Chondrocyte (in vitro differentiated cells): ENCODE data around the gene CD300LD. TPM values are rescaled to one million over a fixed set of nuclear protein-coding genes. Genes with fewer than 3 reads are reported as not detected.

Experiments used
- DNase-seq: peaks from one replicate; pipeline ENCODE4 v3.0.0; 2021; ENCODE audit warnings: mixed read lengths, low spot score
- H3K27ac Mint-ChIP-seq: one replicate; pipeline ENCODE4 v1.8.0; 2021; ENCODE audit warnings: mild to moderate bottlenecking, moderate library complexity, mixed read lengths; ENCODE audit not compliant: unreplicated experiment
- H3K27me3 Mint-ChIP-seq: 2 replicates; pipeline ENCODE4 v1.8.0; 2021; ENCODE audit warnings: low read depth, mixed read lengths
- H3K36me3 Mint-ChIP-seq: 2 replicates; pipeline ENCODE4 v1.8.0; 2021; ENCODE audit warnings: low read depth, mixed read lengths
- H3K4me1 Mint-ChIP-seq: 2 replicates; pipeline ENCODE4 v1.8.0; 2021; ENCODE audit warnings: low read depth, mild to moderate bottlenecking, mixed read lengths
- H3K4me3 Mint-ChIP-seq: one replicate; pipeline ENCODE4 v1.8.0; 2021; ENCODE audit warnings: mild to moderate bottlenecking, moderate library complexity, mixed read lengths; ENCODE audit not compliant: unreplicated experiment
- H3K9me3 Mint-ChIP-seq: 2 replicates; pipeline ENCODE4 v1.8.0; 2021; ENCODE audit warnings: low read depth, mixed read lengths
- CTCF ChIP-seq: fragments of 200-600 bp; sonication (generic); IDR thresholded peaks from 2 replicates; pipeline ENCODE4 v1.5.0; 2021; ENCODE audit warnings: antibody characterized with exemption, mild to moderate bottlenecking, moderate library complexity
- total RNA-seq: library from RNA; stranded (reverse); gene quantifications from 3 replicates; pipeline ENCODE4 v1.2.1, GENCODE V29; 2021

CD300LD gene
- total RNA-seq, 1 donor from 2014 or later: not detected

- Mint-ChIP-seq H3K36me3 (no peaks in the 10 kb centered on the region), H3K27me3 (peaks cover 45% of the 10 kb centered on the region), H3K27ac (no peak overlapping the region), H3K4me3 (no peak overlapping the region), H3K4me1 (no peaks in the 10 kb centered on the region), H3K9me3 (no peaks in the 10 kb centered on the region)
- no peak for TF ChIP-seq CTCF
- no peak for DNase-seq
Measured at GRCh38 chr17:74599023-74599399, 6.9 kb upstream of the CD300LD start.

- TF ChIP-seq CTCF: no peak
- Mint-ChIP-seq H3K36me3 (no peaks in the 10 kb centered on the region), H3K4me1 (no peaks in the 10 kb centered on the region), H3K27ac (no peak overlapping the region), H3K4me3 (no peak overlapping the region), H3K27me3 (peaks cover 45% of the 10 kb centered on the region), H3K9me3 (no peaks in the 10 kb centered on the region)
- DNase-seq: no peak
Measured at GRCh38 chr17:74598346-74599022, 6.4 kb upstream of the CD300LD start.

GRCh38 chr17:74597069-74597790 lies 5.1 kb upstream of the CD300LD start:
- Mint-ChIP-seq H3K27me3 (peaks cover 42% of the 10 kb centered on the region), H3K4me1 (peaks cover 8% of the 10 kb centered on the region), H3K4me3 (no peak overlapping the region), H3K27ac (no peak overlapping the region), H3K36me3 (no peaks in the 10 kb centered on the region), H3K9me3 (no peaks in the 10 kb centered on the region)
- no peak for DNase-seq
- no peak for TF ChIP-seq CTCF

GRCh38 chr17:74595037-74595750 lies 3.1 kb upstream of the CD300LD start:
- H3K27me3 Mint-ChIP-seq: peaks cover 33% of the 10 kb centered on the region
- H3K4me1 Mint-ChIP-seq: peaks cover 9% of the 10 kb centered on the region
- no peaks in the 10 kb centered on the region for H3K36me3 Mint-ChIP-seq
- no peak overlapping the region for H3K27ac Mint-ChIP-seq
- no peak for TF ChIP-seq CTCF
- no peaks in the 10 kb centered on the region for H3K9me3 Mint-ChIP-seq
- no peak overlapping the region for H3K4me3 Mint-ChIP-seq
- DNase-seq: no peak

GRCh38 chr17:74591503-74591902 lies 580 bp downstream of the CD300LD start:
- no peak for DNase-seq
- Mint-ChIP-seq H3K27ac (no peak overlapping the region), H3K4me1 (peaks cover 9% of the 10 kb centered on the region), H3K36me3 (no peaks in the 10 kb centered on the region), H3K27me3 (peaks cover 36% of the 10 kb centered on the region), H3K4me3 (no peak overlapping the region), H3K9me3 (peaks cover 10% of the 10 kb centered on the region)
- TF ChIP-seq CTCF: no peak
